HG03342 (cell line): Measurements from ENCODE around the gene CCDC50.

ENCODE experiments used
- ATAC-seq: cut with Tn5 transposase; IDR thresholded peaks from one replicate; pipeline ENCODE4 v1.9.1; 2021; ENCODE audit warnings: mild to moderate bottlenecking, moderate library complexity; ENCODE audit not compliant: unreplicated experiment

CCDC50 gene

DNA sequence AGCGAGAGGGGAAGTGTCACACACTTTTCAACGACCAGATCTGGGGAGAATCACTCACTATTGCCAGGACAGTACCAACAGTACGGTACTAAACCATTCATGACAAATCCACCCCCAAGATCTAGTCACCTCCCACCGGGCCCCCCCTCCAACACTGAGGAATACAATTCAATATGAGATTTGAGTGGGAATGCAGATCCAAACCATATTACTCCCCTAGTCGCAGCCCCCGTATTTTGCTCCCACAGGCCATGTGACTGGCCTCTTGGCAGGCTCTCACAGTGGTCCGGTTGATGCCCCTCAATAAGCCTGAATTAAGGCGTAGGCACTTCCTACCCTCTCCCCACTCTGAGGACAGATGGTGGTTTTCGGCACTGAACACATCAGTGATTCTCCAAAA is 86.4 kb downstream of the CCDC50 start:
- no peak for ATAC-seq

DNA sequence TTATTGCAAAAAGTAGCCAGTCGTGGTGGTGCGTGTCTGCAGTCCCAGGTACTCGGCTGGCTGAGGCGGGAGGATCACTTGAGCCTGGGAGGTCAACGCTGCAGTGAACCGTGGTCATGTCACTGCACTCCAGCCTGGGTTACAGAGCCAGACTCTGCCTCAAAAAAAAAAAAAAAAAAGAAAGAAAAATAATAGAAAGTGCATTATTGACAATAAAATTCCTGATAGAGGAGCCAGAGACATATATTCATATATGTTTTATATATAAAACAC is 88.2 kb downstream of the CCDC50 start:
- ATAC-seq = no peak

DNA sequence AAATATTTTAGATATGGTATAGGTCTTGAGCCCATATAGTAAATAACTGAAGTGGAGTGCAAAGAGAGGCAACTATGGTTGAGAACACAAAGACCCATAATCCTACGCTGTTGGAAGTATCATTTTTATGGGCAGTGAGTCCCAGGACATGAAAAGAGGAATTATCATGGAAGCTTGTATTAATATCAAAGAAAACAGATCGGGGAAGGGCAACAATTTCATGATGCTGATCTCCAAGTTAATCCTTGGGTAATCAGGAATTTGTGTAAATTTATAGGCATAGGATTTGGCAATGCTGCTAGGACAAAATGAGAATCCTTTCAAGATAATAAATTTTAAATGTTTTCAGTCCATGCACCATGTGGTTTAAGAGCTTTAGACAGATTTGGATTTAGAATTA is 91.6 kb downstream of the CCDC50 start:
- ATAC-seq = no peak

DNA sequence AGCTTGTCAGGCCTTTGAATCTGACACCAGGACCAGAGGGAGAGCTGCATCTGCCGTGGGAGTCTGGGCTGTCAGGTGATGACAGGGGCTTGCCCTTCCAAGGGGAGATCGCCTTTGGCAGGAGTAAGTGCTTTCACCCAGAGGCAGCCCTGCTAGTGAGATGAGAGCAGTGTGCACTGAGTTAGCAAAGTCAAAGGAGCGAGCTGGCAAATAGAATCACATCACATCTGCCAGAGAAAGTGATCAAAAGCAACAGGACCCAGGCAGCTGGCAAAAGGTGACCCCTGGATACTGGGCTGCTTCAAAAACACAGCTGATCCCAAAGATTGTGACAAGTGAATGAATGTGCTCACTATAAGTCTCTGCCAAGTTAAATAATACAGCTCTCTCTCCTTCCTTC is 95.7 kb downstream of the CCDC50 start:
- no peak for ATAC-seq

DNA sequence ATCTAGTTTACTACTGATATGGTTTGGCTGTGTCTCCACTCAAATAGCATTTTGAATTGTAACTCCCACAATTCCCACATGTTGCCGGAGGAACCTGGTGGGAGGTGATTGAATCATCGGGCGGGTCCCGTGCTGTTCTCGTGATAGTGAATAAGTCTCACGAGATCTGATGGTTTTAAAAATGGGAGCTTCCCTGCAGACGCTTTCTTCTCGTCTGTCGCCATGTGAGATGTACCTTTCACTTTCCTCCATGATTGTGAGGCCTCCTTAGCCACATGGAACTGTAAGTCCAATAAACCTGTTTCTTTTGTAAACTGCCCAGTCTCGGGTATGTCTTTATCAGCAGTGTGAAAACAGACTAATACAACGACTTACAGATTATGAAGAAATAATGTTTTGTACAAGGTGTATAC is 96.1 kb downstream of the CCDC50 start:
- ATAC-seq = no peak

DNA sequence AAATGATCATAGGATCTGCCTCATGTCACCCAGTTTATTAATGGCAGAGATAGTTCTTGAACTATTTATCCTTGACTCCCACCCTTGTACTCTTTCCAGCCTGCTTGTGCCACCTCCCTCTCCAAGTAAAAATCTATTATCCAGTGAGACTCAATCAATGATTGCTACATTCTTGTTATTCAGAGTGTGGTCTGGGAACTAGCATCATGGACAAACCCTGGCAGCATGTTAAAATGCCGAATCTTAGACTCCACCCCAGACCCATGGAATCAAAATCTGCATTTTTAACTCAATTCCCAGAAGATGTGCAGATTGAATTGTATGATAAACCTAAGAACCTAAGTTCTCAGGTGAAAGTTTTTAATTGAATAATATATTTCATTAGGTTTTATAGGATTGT is 97.1 kb downstream of the CCDC50 start:
- ATAC-seq = no peak

DNA sequence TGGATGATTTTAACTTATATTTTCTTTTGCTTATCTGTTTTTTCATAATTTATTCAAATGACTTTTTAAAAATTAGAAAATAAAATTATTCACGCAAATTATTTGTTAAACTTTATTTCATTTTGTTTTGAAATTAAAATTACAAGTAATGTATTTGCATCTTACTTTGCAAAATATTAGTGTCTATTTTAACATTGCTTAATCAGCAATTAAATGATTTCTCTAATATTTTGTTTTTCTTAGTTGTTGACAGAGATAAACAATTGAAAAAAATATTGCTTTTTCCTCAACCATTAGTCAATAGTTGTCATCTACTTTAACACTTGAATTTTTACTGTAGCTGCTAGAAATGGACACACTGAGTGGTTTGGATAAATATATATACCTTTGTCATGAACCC is 99.0 kb downstream of the CCDC50 start:
- no peak for ATAC-seq

DNA sequence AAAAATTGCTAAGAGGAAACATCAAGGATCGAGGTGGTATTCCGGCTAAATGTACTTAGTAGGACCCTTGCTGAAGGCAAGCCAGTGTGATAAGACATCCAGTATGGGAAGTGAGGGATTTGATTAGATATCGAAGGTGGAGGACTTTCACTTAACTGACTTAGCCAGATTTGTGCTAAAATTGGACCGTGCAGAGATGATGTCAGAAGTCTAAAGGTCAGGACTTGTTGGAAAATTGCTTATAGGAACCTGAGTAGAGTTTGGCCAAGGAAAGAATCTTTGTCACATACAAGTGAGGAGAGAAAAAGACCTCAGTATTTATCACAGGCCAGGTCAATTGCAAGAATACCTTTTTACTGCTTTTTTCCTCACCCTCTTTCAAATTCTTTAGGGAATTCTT is 100.9 kb downstream of the CCDC50 start:
- no peak for ATAC-seq

DNA sequence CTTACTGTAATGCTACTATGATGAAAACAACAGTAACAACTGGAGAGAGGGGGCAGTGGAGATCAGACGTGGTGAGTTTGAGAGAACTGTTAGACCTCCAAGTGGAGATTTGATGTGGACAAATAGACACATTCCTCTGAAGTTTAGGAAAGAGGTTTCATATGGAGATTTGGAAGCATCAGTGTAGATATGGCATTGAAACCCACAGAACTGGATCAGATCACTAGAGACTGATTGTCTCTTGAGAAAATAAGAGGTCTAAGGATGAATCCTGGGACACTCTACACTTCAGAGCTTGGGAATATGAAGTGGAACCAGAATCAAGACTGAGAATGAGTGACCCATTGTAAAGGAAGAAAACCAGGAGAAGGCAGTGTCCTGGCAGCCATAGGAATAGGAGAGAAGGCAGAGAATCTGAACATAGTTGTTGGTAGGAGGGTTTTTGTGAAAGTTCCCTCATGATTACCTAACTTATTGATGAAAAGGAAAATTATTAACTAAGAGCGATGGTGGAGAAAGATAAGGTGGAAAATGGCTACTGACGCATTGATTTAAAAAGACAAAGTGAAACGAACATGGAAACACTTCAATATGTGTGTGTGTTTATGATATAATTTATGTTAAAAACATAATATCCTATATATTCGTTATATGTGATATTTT is 102.1 kb downstream of the CCDC50 start:
- ATAC-seq = no peak

DNA sequence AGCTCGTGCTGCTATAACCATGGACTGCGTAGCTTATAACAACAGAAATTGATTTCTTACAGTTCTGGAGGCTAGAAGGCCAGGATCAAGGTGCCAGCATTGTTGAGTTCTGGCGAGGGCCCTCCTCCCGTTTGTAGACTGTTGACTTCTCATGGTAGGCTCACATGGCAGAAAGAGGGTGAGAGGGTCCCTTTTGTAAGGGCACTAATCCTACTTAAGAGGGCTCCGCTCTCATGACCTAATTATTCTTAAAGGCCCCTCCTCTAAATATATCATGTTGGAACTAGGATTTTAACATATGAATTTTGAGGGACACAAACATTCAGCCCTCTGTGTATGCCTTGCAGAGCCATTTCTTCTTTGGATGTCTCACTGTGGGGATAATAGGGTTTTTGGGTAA is 103.0 kb downstream of the CCDC50 start:
- no peak for ATAC-seq

DNA sequence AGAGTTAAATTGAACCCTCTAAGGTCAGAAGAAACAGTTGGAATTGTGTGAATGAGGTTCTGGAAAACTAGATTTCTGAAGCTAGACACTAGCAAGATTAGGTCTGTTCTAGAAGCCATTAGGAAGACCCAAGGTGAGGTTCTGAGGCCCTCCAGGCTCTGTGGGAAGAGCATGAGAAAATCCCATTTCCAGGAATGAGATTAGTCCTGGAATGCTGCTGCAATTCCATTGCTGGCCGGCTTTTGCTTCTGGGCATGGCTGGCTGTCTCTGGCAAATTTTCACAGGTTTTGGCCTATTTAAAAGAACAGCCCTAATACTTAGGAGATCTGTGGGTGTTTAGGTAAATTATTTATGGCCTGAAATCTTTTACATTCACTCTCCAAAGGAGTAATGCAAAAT is 104.8 kb downstream of the CCDC50 start:
- no peak for ATAC-seq

DNA sequence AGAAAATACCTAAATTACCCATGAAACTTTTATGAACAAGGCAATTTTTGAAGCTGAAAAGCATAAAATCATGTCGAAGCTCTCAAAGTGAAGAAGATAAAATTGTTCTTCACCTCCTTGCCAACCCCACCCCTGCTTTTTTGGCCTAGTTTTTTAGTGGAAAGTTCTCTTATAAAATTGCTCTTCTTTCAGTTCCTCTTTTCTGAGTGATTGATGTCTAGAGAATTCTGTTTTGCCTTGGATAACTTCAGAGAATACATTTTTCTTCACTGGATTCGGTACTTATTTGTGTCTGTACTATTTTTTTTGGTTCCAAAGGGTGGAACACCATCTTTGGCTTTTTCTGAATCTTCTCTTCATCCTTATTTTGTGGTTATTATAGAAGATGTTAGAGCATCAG is 106.8 kb downstream of the CCDC50 start:
- no peak for ATAC-seq

DNA sequence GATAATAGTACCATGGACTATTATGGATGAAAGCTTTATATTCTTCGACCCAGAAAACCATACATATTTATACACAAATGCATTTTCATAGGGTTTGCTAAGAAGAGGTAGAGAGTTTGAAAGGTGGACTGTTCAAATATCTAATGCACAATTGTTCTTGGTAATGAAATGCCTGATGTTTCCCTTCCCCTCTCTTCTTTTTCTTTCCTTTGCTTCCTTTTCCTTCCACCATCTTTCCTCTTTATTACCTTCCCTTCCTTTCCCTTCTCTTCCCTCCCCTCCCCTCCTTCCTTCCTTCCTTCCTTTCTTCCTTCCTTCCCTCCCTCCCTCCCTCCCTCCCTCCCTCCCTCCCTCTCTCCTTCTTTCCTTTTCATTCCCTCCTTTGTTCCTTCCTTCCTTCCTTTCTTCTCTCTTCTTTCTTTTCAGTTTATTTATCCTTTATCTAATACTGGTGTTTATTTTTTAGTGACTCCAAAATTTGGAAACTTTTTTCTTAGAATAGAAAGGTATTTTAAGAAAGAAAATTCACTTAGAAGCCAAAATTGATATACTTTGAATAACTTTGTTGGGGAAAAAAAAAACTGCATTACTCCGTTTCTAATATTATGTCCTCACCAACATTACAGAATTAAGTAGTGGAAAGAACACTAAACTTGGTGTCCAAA is 109.1 kb downstream of the CCDC50 start:
- no peak for ATAC-seq

DNA sequence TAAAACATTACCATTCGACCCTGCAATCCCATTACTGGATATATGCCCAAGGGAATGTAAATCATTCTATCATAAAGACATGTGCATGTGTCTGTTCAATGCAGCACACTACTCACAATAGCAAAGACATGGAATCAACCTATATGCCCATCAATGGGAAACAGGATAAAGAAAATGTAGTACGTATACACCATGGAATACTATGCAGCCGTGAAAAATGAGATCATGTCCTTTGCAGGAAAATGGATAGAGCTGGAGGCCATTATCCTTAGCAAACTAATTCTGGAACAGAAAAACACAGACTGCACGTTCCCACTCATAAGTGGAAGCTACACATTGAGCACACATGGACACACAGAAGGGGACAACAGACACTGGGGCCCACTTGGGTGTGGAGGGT is 111.3 kb downstream of the CCDC50 start:
- no peak for ATAC-seq

DNA sequence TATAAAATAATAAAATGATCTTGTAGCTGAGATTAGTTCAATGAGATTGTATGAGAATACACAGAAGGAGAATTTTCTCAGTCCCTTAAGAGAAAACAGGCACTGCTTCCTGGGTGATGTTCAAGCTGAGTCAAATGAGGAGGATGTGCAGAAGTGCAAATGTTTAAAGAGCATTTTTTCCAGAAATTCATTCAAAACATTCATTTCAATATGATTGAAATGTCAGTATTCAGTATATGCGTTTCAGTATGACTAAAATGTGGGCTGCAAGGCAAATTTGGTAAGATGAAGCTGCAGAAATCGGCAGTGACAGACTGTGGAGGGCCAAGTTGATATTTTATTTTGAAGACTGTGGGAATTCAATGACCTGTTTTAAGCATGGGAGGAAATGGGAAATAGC is 112.5 kb downstream of the CCDC50 start:
- ATAC-seq = no peak

DNA sequence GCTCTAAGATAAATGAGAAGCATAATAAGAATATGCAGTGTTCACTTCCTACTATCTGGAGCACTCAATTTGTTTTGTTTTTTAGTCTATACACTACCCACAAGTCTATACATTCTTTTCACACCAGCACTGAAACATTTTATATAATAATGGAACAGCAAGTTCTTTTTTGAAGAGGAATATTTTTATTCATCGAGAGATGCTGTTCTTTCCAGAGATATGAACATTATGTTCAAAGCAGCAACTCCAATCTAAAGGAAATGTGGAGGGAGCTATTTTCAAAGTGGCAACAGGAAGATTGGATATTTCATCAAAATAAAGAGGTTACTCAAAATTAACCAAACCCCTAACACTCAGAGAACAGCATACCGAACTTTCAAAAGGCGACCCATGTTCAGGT is 115.4 kb downstream of the CCDC50 start:
- ATAC-seq = no peak
